ENCODE measurements around the gene FBXO44.

- TF ChIP-seq CTCF (IDR thresholded peaks at IDR 0.05; ENCODE audit: borderline replicate concordance, extremely low read depth, low read length, poor library complexity, severe bottlenecking) (no peak), EZH2 (IDR thresholded peaks at IDR 0.05; ENCODE audit: borderline replicate concordance, low read depth, low read length, severe bottlenecking) (no peak)
Observed at GRCh38 chr1:11697188-11697892, 42.7 kb downstream of the FBXO44 start.
